Gastrocnemius medialis (tissue), 4 donors: ENCODE results near the gene NOTCH4.

ENCODE experiments used
- CTCF ChIP-seq, 5 experiments: fragments of 450-650 bp in 3 of 5; fragments of 200-600 bp in 2 of 5; sonication (generic) in 2 of 5; IDR thresholded peaks in 4 of 5; conservative IDR thresholded peaks in 1 of 5; 1 replicate in 4 of 5; 2 replicates in 1 of 5; pipeline ENCODE4 v1.5.1; 2016 to 2019; ENCODE audit warnings: antibody characterized with exemption in 5 of 5, mild to moderate bottlenecking in 3 of 5, moderate library complexity in 3 of 5
- POLR2A ChIP-seq, 2 donors: fragments of 450-650 bp; IDR thresholded peaks; one replicate each; pipeline ENCODE4 v1.6.1; 2017; ENCODE audit warnings: antibody characterized with exemption in 2 of 2, mild to moderate bottlenecking in 2 of 2, moderate library complexity in 2 of 2

- TF ChIP-seq CTCF (IDR thresholded peaks at IDR 0.05 in 4 of 5, conservative IDR thresholded peaks at IDR 0.05 in 1 of 5) (no peak), POLR2A (IDR thresholded peaks at IDR 0.05) (no peak)
These were observed 25.4 kb upstream of the NOTCH4 start for GRCh38 chr6:32249262-32249661.
